ENCODE data around the gene BACH1.

The BACH1 gene

DNA sequence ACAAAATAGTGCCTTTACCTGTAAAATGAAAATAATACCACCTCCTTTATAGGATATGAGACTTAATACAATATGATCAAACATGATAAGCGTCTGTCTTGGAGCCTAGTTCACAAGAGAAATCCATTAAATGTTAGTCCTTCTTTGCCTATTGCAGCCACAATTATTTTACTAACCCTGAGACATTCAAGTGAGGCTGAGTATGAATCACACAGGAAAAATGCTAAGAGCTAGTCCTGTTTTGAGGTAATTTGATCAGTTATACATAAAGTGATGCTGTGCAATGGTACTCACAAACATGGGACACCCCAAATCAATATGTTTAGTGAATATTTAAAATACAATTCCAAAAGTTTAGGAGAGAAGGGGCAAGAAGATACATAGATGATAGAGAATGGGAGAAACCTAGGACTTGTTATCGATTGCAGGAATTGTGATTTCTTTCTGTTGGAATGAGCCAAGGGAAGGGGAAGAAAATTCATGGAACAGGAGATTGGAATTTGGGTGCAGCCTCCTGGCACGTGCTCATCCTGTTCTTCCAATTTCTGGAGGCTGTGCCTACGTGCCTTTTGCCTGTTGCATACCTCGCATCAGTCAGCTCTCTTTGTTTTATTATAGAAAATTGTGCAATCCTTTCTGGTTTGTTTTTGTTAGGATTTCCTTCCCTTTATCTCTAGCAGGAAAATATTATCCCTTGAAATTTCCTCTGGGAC lies 39.9 kb upstream of the BACH1 start:
- H3K27ac ChIP-seq (ENCODE audit: low read depth, low read length): no peak overlapping the region
- no peaks in the 10 kb centered on the region for H3K9me2 ChIP-seq (replicated peaks; ENCODE audit: control insufficient read depth, low read length)
- H3K4me2 ChIP-seq (ENCODE audit: low read length): no peak overlapping the region
- TF ChIP-seq CTCF (IDR thresholded peaks at IDR 0.05; ENCODE audit: low read depth, low read length, poor library complexity, severe bottlenecking): no peak
- TF ChIP-seq EZH2phosphoT487 (IDR thresholded peaks at IDR 0.05; ENCODE audit: borderline replicate concordance, low read length): no peak
- H3K4me3 ChIP-seq (ENCODE audit: low read length): no peak overlapping the region
- no peaks in the 10 kb centered on the region for H3K27me3 ChIP-seq (ENCODE audit: control insufficient read depth, low read length)
- H3K4me1 ChIP-seq (ENCODE audit: control insufficient read depth, low read length): no peaks in the 10 kb centered on the region
- H3K9me3 ChIP-seq (ENCODE audit: control insufficient read depth, insufficient read depth, low read length): peaks cover 4% of the 10 kb centered on the region; the same call in 1 of the 2 replicates
- no peaks in the 10 kb centered on the region for H3K36me3 ChIP-seq (ENCODE audit: control insufficient read depth, low read length)
- H4K20me1 ChIP-seq (ENCODE audit: control insufficient read depth, insufficient read depth, low read depth, low read length): no peaks in the 10 kb centered on the region
- H3K79me2 ChIP-seq (ENCODE audit: control insufficient read depth, low read length): no peaks in the 10 kb centered on the region
- H3F3A ChIP-seq (ENCODE audit: control insufficient read depth, insufficient read depth): no peaks in the 10 kb centered on the region

DNA sequence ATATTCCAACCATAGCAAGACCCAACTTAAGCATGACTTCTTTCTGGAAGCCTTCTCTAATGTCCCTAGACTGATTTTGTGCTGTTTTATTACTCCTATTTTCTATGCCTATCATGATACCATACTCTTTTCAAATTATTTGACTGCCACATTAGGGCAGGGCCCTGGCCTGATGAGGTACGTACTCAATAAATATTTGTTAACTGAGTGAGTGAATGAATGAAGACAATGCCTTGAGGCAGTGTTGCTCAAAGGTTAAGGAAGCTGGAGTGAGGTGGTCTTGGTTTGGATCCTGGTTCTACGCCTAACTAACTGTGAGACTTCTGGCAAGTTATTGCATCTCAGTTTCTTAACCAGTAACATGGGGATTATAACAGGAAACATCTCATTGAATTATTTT lies 38.3 kb upstream of the BACH1 start:
- Histone ChIP-seq H3K27me3 (ENCODE audit: control insufficient read depth, low read length) (no peaks in the 10 kb centered on the region), H3K4me2 (ENCODE audit: low read length) (no peak overlapping the region), H4K20me1 (ENCODE audit: control insufficient read depth, insufficient read depth, low read depth, low read length) (no peaks in the 10 kb centered on the region), H3K79me2 (ENCODE audit: control insufficient read depth, low read length) (no peaks in the 10 kb centered on the region), H3K9me3 (ENCODE audit: control insufficient read depth, insufficient read depth, low read length) (no peaks in the 10 kb centered on the region), H3K27ac (ENCODE audit: low read depth, low read length) (no peak overlapping the region), H3K4me1 (ENCODE audit: control insufficient read depth, low read length) (no peaks in the 10 kb centered on the region), H3K36me3 (ENCODE audit: control insufficient read depth, low read length) (no peaks in the 10 kb centered on the region), H3K4me3 (ENCODE audit: low read length) (no peak overlapping the region), H3F3A (ENCODE audit: control insufficient read depth, insufficient read depth) (no peaks in the 10 kb centered on the region), H3K9me2 (replicated peaks; ENCODE audit: control insufficient read depth, low read length) (no peaks in the 10 kb centered on the region)
- TF ChIP-seq EZH2phosphoT487 (IDR thresholded peaks at IDR 0.05; ENCODE audit: borderline replicate concordance, low read length): no peak
- TF ChIP-seq CTCF (IDR thresholded peaks at IDR 0.05; ENCODE audit: low read depth, low read length, poor library complexity, severe bottlenecking): no peak

- Histone ChIP-seq H3K27me3 (ENCODE audit: control insufficient read depth, low read length) (no peaks in the 10 kb centered on the region), H4K20me1 (ENCODE audit: control insufficient read depth, insufficient read depth, low read depth, low read length) (no peaks in the 10 kb centered on the region), H3K27ac (ENCODE audit: low read depth, low read length) (no peak overlapping the region), H3K4me1 (ENCODE audit: control insufficient read depth, low read length) (no peaks in the 10 kb centered on the region), H3F3A (ENCODE audit: control insufficient read depth, insufficient read depth) (no peaks in the 10 kb centered on the region), H3K9me3 (ENCODE audit: control insufficient read depth, insufficient read depth, low read length) (no peaks in the 10 kb centered on the region), H3K9me2 (replicated peaks; ENCODE audit: control insufficient read depth, low read length) (no peaks in the 10 kb centered on the region), H3K36me3 (ENCODE audit: control insufficient read depth, low read length) (no peaks in the 10 kb centered on the region), H3K4me2 (ENCODE audit: low read length) (no peak overlapping the region), H3K4me3 (ENCODE audit: low read length) (no peak overlapping the region), H3K79me2 (ENCODE audit: control insufficient read depth, low read length) (no peaks in the 10 kb centered on the region)
- TF ChIP-seq EZH2phosphoT487 (IDR thresholded peaks at IDR 0.05; ENCODE audit: borderline replicate concordance, low read length): no peak
Measured at GRCh38 chr21:29261555-29262540, 36.9 kb upstream of the BACH1 start.
